GM23338 (cell line): ENCODE results near the gene KCNMB1. TPM values are rescaled to one million over a fixed set of nuclear protein-coding genes. Genes with fewer than 3 reads are reported as not detected.

Experiments used
- ATAC-seq: fragments of 200-7000 bp; cut with Tn5 transposase; 3 replicates; pipeline ENCODE4 v1.9.1; 2020
- DNase-seq: peaks from one replicate; pipeline ENCODE4 v3.0.0-alpha.2; 2015; ENCODE audit warnings: low spot score
- H2AFZ ChIP-seq: fragments of 200-600 bp; sonication (generic); 2 replicates; pipeline ENCODE4 v1.8.0; 2016; ENCODE audit warnings: antibody characterized with exemption, mild to moderate bottlenecking, moderate library complexity
- H3F3A ChIP-seq: fragments of 200-600 bp; sonication (generic); replicated peaks from 2 replicates; pipeline ENCODE4 v1.8.0; 2017; ENCODE audit warnings: antibody characterized with exemption, mixed run types, low read depth
- H3K27ac ChIP-seq: fragments of 200-600 bp; sonication (generic); 2 replicates; pipeline ENCODE4 v1.6.1; 2016; ENCODE audit warnings: low read depth
- H3K27me3 ChIP-seq: fragments of 200-600 bp; sonication (generic); 2 replicates; pipeline ENCODE4 v1.8.0; 2016; ENCODE audit warnings: mild to moderate bottlenecking, mixed run types, moderate library complexity; ENCODE audit not compliant: insufficient read depth
- H3K36me3 ChIP-seq: fragments of 200-600 bp; sonication (generic); 2 replicates; pipeline ENCODE4 v1.8.0; 2016; ENCODE audit warnings: mild to moderate bottlenecking; ENCODE audit not compliant: insufficient read depth
- H3K4me1 ChIP-seq: fragments of 200-600 bp; sonication (generic); 2 replicates; pipeline ENCODE4 v1.8.0; 2016; ENCODE audit warnings: mild to moderate bottlenecking, moderate library complexity; ENCODE audit not compliant: insufficient read depth
- H3K4me2 ChIP-seq: fragments of 200-600 bp; sonication (generic); 2 replicates; pipeline ENCODE4 v1.7.1; 2017; ENCODE audit warnings: mixed run types
- H3K4me3 ChIP-seq: fragments of 200-600 bp; sonication (generic); 2 replicates; pipeline ENCODE4 v1.6.1; 2016; ENCODE audit warnings: mixed run types
- H3K79me2 ChIP-seq: fragments of 200-600 bp; sonication (generic); replicated peaks from 2 replicates; pipeline ENCODE4 v1.8.0; 2017; ENCODE audit warnings: mild to moderate bottlenecking; ENCODE audit not compliant: insufficient read depth
- H3K9me2 ChIP-seq: fragments of 200-600 bp; sonication (generic); 2 replicates; pipeline ENCODE4 v1.8.0; 2017; ENCODE audit not compliant: insufficient read depth
- H4K20me1 ChIP-seq: fragments of 200-600 bp; sonication (generic); replicated peaks from 2 replicates; pipeline ENCODE4 v1.8.0; 2017; ENCODE audit warnings: mild to moderate bottlenecking; ENCODE audit not compliant: insufficient read depth
- H3K27ac Mint-ChIP-seq: 2 replicates; pipeline ENCODE4 v1.8.0; 2020; ENCODE audit warnings: inconsistent platforms, mild to moderate bottlenecking, moderate library complexity, mixed read lengths
- H3K27me3 Mint-ChIP-seq: 3 replicates; pipeline ENCODE4 v1.8.0; 2022; ENCODE audit warnings: low read depth, mild to moderate bottlenecking, moderate library complexity, mixed read lengths, inconsistent platforms; ENCODE audit not compliant: insufficient read depth, poor library complexity
- H3K36me3 Mint-ChIP-seq: 3 replicates; pipeline ENCODE4 v1.8.0; 2021; ENCODE audit warnings: low read depth, mild to moderate bottlenecking, inconsistent platforms, moderate library complexity, mixed read lengths
- H3K4me1 Mint-ChIP-seq: 3 replicates; pipeline ENCODE4 v1.8.0; 2020; ENCODE audit warnings: mild to moderate bottlenecking, inconsistent platforms, mixed read lengths
- H3K4me3 Mint-ChIP-seq: 3 replicates; pipeline ENCODE4 v1.8.0; 2021; ENCODE audit warnings: moderate library complexity, mild to moderate bottlenecking, inconsistent platforms, mixed read lengths
- H3K9me3 Mint-ChIP-seq: 3 replicates; pipeline ENCODE4 v1.8.0; 2020; ENCODE audit warnings: moderate library complexity, mild to moderate bottlenecking, inconsistent platforms, mixed read lengths
- CTCF ChIP-seq, 2 experiments: fragments of 200-600 bp in 1 of 2; sonication (generic) in 1 of 2; conservative IDR thresholded peaks; 2 replicates each; pipeline versions ENCODE4 v1.5.1 to v1.6.1; 2016 to 2017; ENCODE audit warnings: antibody characterized with exemption in 2 of 2, low read depth in 2 of 2, mild to moderate bottlenecking in 2 of 2, moderate library complexity in 1 of 2
- ETS1 ChIP-seq: IDR thresholded peaks from 2 replicates; pipeline ENCODE4 v1.6.1; 2016; ENCODE audit warnings: antibody characterized with exemption
- EZH2 ChIP-seq: fragments of 200-600 bp; sonication (generic); IDR thresholded peaks from one replicate; pipeline ENCODE4 v1.8.0; 2017; ENCODE audit warnings: antibody characterized with exemption, mild to moderate bottlenecking, low read depth; ENCODE audit not compliant: unreplicated experiment
- EZH2phosphoT487 ChIP-seq: fragments of 200-600 bp; sonication (generic); IDR thresholded peaks from one replicate; pipeline ENCODE4 v1.8.1; 2018; ENCODE audit warnings: antibody characterized with exemption; ENCODE audit not compliant: unreplicated experiment
- JUNB ChIP-seq: IDR thresholded peaks from one replicate; pipeline ENCODE4 v1.6.1; 2016; ENCODE audit warnings: antibody characterized with exemption; ENCODE audit not compliant: unreplicated experiment
- POLR2AphosphoS5 ChIP-seq: IDR thresholded peaks from 2 replicates; pipeline ENCODE4 v1.6.1; 2016; ENCODE audit warnings: antibody characterized with exemption, low read depth
- REST ChIP-seq: IDR thresholded peaks from one replicate; pipeline ENCODE4 v1.6.1; 2018; ENCODE audit warnings: antibody characterized with exemption; ENCODE audit not compliant: unreplicated experiment
- STAT1 ChIP-seq: IDR thresholded peaks from one replicate; pipeline ENCODE4 v1.6.1; 2016; ENCODE audit warnings: antibody characterized with exemption; ENCODE audit not compliant: unreplicated experiment
- ZNF462 ChIP-seq: fragments of 250-450 bp; sonication (Bioruptor Pico); IDR thresholded peaks from 2 replicates; pipeline ENCODE4 v1.5.0; 2020; ENCODE audit warnings: mild to moderate bottlenecking, moderate library complexity
- polyA plus RNA-seq: library from polyadenylated mRNA; unstranded; fragments of >200 nt; fragmentation: Nextera tagmentation; extraction: Ambion mirVana; gene quantifications from 2 replicates; pipeline ENCODE4 v1.2.1, GENCODE V29; 2016
- total RNA-seq: library from RNA; depleted of rRNA; stranded (reverse); fragments of >200 nt; shearing (Covaris generic); gene quantifications from 2 replicates; pipeline ENCODE4 v1.2.3, GENCODE V29; 2014

The KCNMB1 gene
- total and polyA plus RNA-seq, 2 experiments from 2014 or later: 0.17 to 0.19 TPM

- Histone ChIP-seq H3K4me2 (no peak overlapping the region), H3K36me3 (no peaks in the 10 kb centered on the region), H4K20me1 (no peaks in the 10 kb centered on the region), H3K9me2 (no peaks in the 10 kb centered on the region), H3K27me3 (no peaks in the 10 kb centered on the region), H3K4me1 (no peaks in the 10 kb centered on the region), H3F3A (no peaks in the 10 kb centered on the region), H3K79me2 (no peaks in the 10 kb centered on the region), H3K27ac (no peak overlapping the region), H2AFZ (no peak overlapping the region), H3K4me3 (no peak overlapping the region)
- Mint-ChIP-seq H3K36me3 (no peaks in the 10 kb centered on the region), H3K27ac (no peak overlapping the region), H3K9me3 (no peaks in the 10 kb centered on the region; the same call in 2 of the 3 replicates), H3K4me1 (no peaks in the 10 kb centered on the region; the same call in 2 of the 3 replicates), H3K4me3 (no peak overlapping the region), H3K27me3 (peaks cover 6% of the 10 kb centered on the region)
- no peak for TF ChIP-seq REST
- no peak for TF ChIP-seq JUNB
- no peak for TF ChIP-seq EZH2
- no peak for TF ChIP-seq ETS1
- TF ChIP-seq POLR2AphosphoS5: no peak
- TF ChIP-seq EZH2phosphoT487: no peak
- TF ChIP-seq STAT1: no peak
- TF ChIP-seq ZNF462 (CRISPR knock-in tag): no peak
- no peak for TF ChIP-seq CTCF (conservative IDR thresholded peaks at IDR 0.05; ENCODE audit: low read depth in 2 of 2)
- DNase-seq (no peak), ATAC-seq (no peak)
Observed at GRCh38 chr5:170365011-170365410, 24.2 kb downstream of the KCNMB1 start.
